H1 (cell line): Measurements from ENCODE around the gene SEC22C. TPM values are rescaled to one million over a fixed set of nuclear protein-coding genes. Genes with fewer than 3 reads are reported as not detected.

Experiments used
- ASH2L ChIP-seq: fragments of 200-600, 300-600 bp; sonication (generic); IDR thresholded peaks from one replicate; pipeline ENCODE4 v1.7.1; 2017; ENCODE audit warnings: low read length
- CBX8 ChIP-seq: fragments of 300-800, 300-1000 bp; sonication (generic); IDR thresholded peaks from 2 replicates; pipeline ENCODE4 v1.7.1; 2016; ENCODE audit warnings: low read depth, low read length, borderline replicate concordance
- CHD1 ChIP-seq: IDR thresholded peaks from 2 replicates; pipeline ENCODE4 v1.6.1; 2012; ENCODE audit warnings: low read depth, low read length, improper control_type of control experiment
- CHD7 ChIP-seq: fragments of 300-600 bp; sonication (generic); IDR thresholded peaks from 2 replicates; pipeline ENCODE4 v1.7.1; 2012; ENCODE audit warnings: low read length, moderate library complexity, mild to moderate bottlenecking, inconsistent platforms; ENCODE audit not compliant: insufficient replicate concordance
- CTCF ChIP-seq, 3 experiments: IDR thresholded peaks; 1 replicate in 2 of 3; 2 replicates in 1 of 3; pipeline versions ENCODE4 v1.5.1 to v1.6.1; 2011; ENCODE audit warnings: low read length in 3 of 3, mild to moderate bottlenecking in 3 of 3, inconsistent platforms in 2 of 3, low read depth in 1 of 3, moderate library complexity in 1 of 3; ENCODE audit not compliant: insufficient read depth in 1 of 3; ENCODE audit errors: control extremely low read depth in 1 of 3
- EGR1 ChIP-seq: IDR thresholded peaks from 2 replicates; pipeline ENCODE4 v1.6.1; 2011; ENCODE audit warnings: low read depth, low read length, borderline replicate concordance
- MAFK ChIP-seq: IDR thresholded peaks from 2 replicates; pipeline ENCODE4 v1.6.1; 2012; ENCODE audit warnings: low read depth, mild to moderate bottlenecking, improper control_type of control experiment, low read length
- SRF ChIP-seq: IDR thresholded peaks from 2 replicates; pipeline ENCODE4 v1.6.1; 2011; ENCODE audit warnings: mild to moderate bottlenecking, low read depth, low read length, moderate library complexity
- polyA plus RNA-seq, 7 experiments: library from polyadenylated mRNA; depleted of rRNA in 3 of 7; stranded (reverse) in 5 of 7; unstranded in 2 of 7; fragments of >200 nt in 5 of 7; fragments of 200-250 nt in 2 of 7; gene quantifications; 1 replicate in 5 of 7; 2 replicates in 1 of 7; 4 replicates in 1 of 7; pipeline versions ENCODE4 v1.2.1 to v1.2.3, GENCODE V29; 2011 to 2013; ENCODE audit warnings: missing spikeins in 2 of 7, mixed read lengths in 2 of 7
- total RNA-seq: library from RNA; stranded (reverse); fragmentation: NEBNext Ultra II Directional; extraction: Animal tissue kit (Norgen Biotek cat#: 25700); gene quantifications from 2 replicates; pipeline ENCODE4 v1.2.1, GENCODE V29; 2021
- TF ChIP-seq, protein P1 (sequence below): IDR thresholded peaks from 2 replicates; pipeline ENCODE4 v1.6.1; 2012; ENCODE audit warnings: inconsistent platforms

Gene SEC22C
- total and polyA plus RNA-seq, 2 of the 8 experiments (the other 6 are each of a cell fraction or from before 2014, with no cell fraction given) = 23.4 to 38.3 TPM

GRCh38 chr3:42591811-42592210 lies 10.0 kb upstream of the SEC22C start (continued):
- TF ChIP-seq CHD7 (no peak), CTCF (IDR thresholded peaks at IDR 0.05; ENCODE audit: control extremely low read depth in 1 of 3, insufficient read depth in 1 of 3, low read depth in 1 of 3, low read length in 3 of 3) (no peak), CHD1 (no peak), MAFK (no peak), SRF (no peak), CBX8 (no peak), ASH2L (no peak), EGR1 (no peak)
- TF ChIP-seq, protein P1, sequence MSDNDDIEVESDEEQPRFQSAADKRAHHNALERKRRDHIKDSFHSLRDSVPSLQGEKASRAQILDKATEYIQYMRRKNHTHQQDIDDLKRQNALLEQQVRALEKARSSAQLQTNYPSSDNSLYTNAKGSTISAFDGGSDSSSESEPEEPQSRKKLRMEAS = no peak
